Subcutaneous abdominal adipose tissue (tissue), 5 donors: ENCODE results near the gene SPDYE1.
"Not testable (repeated sequence)": the region's sequence is repeated elsewhere in the genome, so short reads cannot be mapped to it uniquely, and the experiment has no call there.

Source experiments
- H3K27ac ChIP-seq: one replicate; pipeline ENCODE4 v1.7.0; 2013; ENCODE audit warnings: low read depth, mild to moderate bottlenecking, inconsistent platforms, low read length, moderate library complexity
- H3K27me3 ChIP-seq, 5 donors: one replicate each; pipeline ENCODE4 v1.7.0; 2013; ENCODE audit warnings: low read length in 5 of 5, inconsistent platforms in 1 of 5; ENCODE audit not compliant: control insufficient read depth in 5 of 5, insufficient read depth in 4 of 5
- H3K36me3 ChIP-seq, 5 donors: one replicate each; pipeline ENCODE4 v1.7.0; 2013; ENCODE audit warnings: low read length in 5 of 5; ENCODE audit not compliant: control insufficient read depth in 5 of 5, insufficient read depth in 5 of 5
- H3K4me1 ChIP-seq, 5 donors: one replicate each; pipeline ENCODE4 v1.7.0; 2013; ENCODE audit warnings: low read length in 5 of 5, mild to moderate bottlenecking in 3 of 5, moderate library complexity in 1 of 5; ENCODE audit not compliant: control insufficient read depth in 5 of 5, insufficient read depth in 5 of 5
- H3K4me3 ChIP-seq, 5 donors: one replicate each; pipeline ENCODE4 v1.7.0; 2013; ENCODE audit warnings: low read length in 5 of 5, low read depth in 1 of 5
- H3K9ac ChIP-seq, 5 donors: one replicate each; pipeline ENCODE4 v1.7.0; 2013; ENCODE audit warnings: low read length in 5 of 5, mild to moderate bottlenecking in 4 of 5, moderate library complexity in 3 of 5
- H3K9me3 ChIP-seq, 5 donors: one replicate each; pipeline ENCODE4 v1.7.0; 2013; ENCODE audit warnings: low read length in 5 of 5; ENCODE audit not compliant: control insufficient read depth in 5 of 5
- donor health status: healthy.
- donor health status: healthy.
- donor health status: healthy.
- donor health status: healthy.
- donor health status: healthy.

SPDYE1 gene, protein sequence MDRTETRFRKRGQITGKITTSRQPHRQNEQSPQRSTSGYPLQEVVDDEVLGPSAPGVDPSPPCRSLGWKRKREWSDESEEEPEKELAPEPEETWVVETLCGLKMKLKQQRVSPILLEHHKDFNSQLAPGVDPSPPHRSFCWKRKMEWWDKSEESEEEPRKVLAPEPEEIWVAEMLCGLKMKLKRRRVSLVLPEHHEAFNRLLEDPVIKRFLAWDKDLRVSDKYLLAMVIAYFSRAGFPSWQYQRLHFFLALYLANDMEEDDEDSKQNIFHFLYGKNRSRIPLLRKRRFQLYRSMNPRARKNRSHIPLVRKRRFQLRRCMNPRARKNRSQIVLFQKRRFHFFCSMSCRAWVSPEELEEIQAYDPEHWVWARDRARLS

DNA sequence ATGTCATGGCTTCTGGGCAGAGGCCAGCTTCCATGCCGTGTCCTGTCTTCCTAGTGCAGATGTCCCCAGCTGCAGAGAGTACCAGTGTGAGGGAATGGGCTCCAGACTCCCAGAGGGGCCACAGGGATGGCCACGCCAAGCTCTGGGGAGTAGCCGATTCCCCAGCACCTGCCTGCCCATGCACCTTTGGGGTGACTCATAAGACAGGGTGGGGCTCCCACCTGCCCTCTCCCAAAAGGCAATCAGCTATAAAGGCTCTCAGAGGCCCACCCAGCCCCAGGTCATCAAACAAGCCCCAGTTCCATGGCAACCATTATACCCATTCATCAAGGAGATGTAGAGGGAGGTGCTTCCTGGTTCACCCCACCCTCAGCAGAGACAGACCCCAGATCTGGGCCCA is at the start of gene SPDYE1:
TSS of gene SPDYE1 (plus strand) at position 366 of the 400 bp plus-strand sequence. CDS start 2,053 bp downstream, outside the sequence.
- not testable (repeated sequence) for H3K9me3 ChIP-seq, H3K4me3 ChIP-seq, H3K27ac ChIP-seq, H3K36me3 ChIP-seq, H3K9ac ChIP-seq, H3K4me1 ChIP-seq, H3K27me3 ChIP-seq

DNA sequence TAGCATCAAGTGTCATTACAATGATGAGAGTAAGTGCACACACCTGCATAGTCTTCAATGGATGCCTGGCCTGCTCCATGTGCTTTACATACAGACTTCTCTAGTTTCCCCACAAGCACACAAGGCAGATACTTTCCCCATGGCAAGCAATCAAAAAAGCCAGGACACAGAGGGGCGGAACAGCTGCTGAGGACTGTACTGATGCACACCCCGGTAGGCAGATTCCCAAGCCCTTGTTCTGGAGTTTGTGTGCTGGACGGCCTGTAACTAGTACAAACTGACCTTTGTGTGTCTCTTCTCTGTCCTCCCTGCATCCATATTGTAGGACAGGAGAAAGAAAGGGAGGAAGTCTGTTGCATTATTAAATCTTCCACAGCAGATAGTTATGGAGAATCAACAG is 45.7 kb upstream of the SPDYE1 start:
- Histone ChIP-seq H3K27ac (no peak overlapping the region), H3K9ac (no peak overlapping the region), H3K27me3 (no peaks in the 10 kb centered on the region), H3K4me1 (no peaks in the 10 kb centered on the region), H3K36me3 (peaks cover 6 to 64% (median 52%) of the 10 kb centered on the region in 5 donors), H3K4me3 (no peak overlapping the region), H3K9me3 (no peaks in the 10 kb centered on the region)

DNA sequence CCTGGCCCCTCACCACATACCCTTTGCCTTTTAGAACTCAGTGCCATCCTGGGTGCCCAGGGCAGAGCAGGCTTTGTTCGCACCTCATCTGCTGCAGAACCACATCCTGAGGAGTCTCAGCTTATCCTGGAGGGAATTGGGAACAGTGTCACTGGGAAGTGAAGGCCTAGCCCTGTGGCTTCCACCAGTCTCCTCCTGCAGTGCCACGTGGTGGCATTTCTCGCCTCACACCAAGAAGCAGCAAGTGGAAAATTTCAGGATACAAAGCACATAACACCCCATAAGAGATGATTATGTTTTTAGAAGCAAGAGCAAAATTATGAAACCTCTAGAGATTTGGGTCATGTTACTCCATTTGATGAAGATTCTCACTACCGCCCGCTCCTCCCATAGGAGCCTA is 44.6 kb upstream of the SPDYE1 start:
- H3K4me3 ChIP-seq = no peak overlapping the region

DNA sequence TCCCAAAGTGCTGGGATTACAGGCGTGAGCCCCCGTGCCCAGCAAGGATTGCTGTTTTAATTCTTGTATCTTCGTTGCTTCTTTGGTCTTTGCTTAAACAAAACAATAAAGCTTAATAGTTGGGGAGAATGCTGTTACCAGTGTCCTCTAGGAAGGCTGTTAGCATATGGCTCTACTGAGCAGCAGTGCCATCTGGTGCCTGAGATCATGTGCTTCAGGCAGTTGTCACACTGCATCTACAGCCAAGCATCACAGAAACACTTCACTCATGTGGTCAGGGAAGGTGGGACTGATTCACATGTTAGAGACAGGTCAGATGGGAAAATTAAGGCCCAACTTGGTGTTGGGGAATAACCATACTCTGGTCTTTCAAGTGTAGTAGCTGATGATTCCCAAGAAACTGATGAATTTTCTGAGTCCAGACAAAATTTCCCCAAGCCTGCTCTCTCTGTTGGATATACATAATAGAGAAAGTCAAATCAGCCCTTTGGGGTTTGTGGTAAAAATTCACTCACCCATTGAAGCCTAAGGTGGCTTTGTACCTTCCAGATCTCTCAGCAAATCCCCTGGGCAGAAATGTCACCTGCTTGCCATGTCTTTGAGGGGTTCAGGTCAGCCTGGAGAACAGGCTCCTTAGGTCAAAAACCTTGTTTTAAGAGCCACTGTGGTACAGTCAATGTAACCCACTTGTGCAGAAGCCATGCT is 43.0 kb upstream of the SPDYE1 start:
- H3K9me3 ChIP-seq = no peaks in the 10 kb centered on the region
- H3K27ac ChIP-seq = no peak overlapping the region
- H3K4me3 ChIP-seq = no peak overlapping the region
- H3K36me3 ChIP-seq = peaks cover 6 to 48% (median 43%) of the 10 kb centered on the region in 5 donors
- H3K27me3 ChIP-seq = no peaks in the 10 kb centered on the region
- no peak overlapping the region for H3K9ac ChIP-seq
- no peaks in the 10 kb centered on the region for H3K4me1 ChIP-seq

More for the DNA sequence above, 44.6 kb upstream of the SPDYE1 start:
- Histone ChIP-seq H3K9me3 (no peaks in the 10 kb centered on the region), H3K9ac (no peak overlapping the region), H3K36me3 (peaks cover 6 to 64% (median 52%) of the 10 kb centered on the region in 5 donors), H3K4me1 (no peaks in the 10 kb centered on the region), H3K27ac (no peak overlapping the region), H3K27me3 (no peaks in the 10 kb centered on the region)

DNA sequence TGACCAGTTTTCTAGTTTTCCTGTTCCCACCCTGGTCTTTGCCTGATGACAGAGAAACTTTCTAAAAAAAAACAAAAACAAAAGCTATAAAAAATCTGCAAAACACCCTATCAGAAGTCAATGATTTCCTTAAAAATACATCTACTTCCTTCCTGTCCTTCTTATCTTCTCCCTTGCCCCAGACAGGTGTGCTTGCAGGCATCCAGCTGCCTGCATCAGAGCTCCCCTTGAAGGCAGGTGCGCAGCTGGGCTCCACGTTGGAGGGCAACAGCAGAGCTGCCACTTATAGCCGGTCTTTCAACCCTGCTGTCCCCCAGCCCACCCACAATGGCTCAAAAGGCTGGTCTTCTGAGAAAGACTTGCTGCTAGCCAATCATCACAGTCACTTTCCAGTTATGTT is 41.7 kb upstream of the SPDYE1 start:
- H3K36me3 ChIP-seq = peaks cover 6 to 43% (median 37%) of the 10 kb centered on the region in 5 donors
- H3K9ac ChIP-seq = no peak overlapping the region
- H3K4me3 ChIP-seq = no peak overlapping the region
- H3K27me3 ChIP-seq = no peaks in the 10 kb centered on the region
- H3K9me3 ChIP-seq = no peaks in the 10 kb centered on the region
- no peaks in the 10 kb centered on the region for H3K4me1 ChIP-seq
- H3K27ac ChIP-seq = no peak overlapping the region

DNA sequence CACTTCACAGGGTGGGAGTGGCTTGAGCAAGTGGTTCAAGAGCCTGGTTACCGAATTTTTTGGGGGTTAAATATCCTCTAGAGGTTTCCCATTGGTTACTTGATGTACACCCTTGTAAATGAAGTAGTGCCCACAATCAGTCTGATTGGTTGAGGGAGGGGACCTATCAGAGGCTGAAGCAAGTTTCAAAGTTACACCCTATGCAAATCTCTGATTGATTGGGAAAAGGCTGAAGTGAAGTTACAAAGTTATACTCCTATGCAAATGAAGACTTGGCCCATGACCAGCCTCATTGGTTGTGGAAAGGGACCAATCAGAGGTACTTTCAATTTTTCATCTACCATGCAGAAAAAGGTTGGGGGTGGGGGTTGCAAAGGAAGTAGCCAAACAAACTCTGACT is 36.8 kb upstream of the SPDYE1 start:
- Histone ChIP-seq H3K27ac (no peak overlapping the region), H3K4me1 (no peaks in the 10 kb centered on the region), H3K4me3 (no peak overlapping the region), H3K9ac (no peak overlapping the region), H3K36me3 (peaks cover 0 to 13% (median 4%) of the 10 kb centered on the region in 5 donors), H3K27me3 (no peaks in the 10 kb centered on the region), H3K9me3 (no peaks in the 10 kb centered on the region)

DNA sequence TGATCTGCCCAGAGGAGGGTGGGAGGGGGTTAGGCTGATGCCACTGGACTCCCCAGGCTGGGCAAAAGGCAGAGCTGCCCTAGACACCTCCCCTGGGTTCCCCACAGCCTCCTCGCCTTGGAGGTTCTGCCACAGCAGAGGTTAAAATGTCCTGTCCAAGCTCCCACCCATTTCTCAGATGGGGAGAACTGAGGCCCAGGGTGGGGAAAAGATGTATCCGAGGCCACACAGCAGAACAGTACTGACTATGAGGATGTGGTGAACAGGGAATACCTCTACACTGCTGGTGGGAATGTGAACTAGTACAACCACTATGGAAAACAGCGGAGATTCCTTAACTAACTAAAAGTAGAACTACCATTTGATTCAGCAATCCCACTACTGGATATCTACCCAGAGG is 31.3 kb upstream of the SPDYE1 start:
- H3K4me1 ChIP-seq, H3K4me3 ChIP-seq, H3K27ac ChIP-seq, H3K27me3 ChIP-seq, H3K9me3 ChIP-seq, H3K36me3 ChIP-seq, H3K9ac ChIP-seq: not testable (repeated sequence)

DNA sequence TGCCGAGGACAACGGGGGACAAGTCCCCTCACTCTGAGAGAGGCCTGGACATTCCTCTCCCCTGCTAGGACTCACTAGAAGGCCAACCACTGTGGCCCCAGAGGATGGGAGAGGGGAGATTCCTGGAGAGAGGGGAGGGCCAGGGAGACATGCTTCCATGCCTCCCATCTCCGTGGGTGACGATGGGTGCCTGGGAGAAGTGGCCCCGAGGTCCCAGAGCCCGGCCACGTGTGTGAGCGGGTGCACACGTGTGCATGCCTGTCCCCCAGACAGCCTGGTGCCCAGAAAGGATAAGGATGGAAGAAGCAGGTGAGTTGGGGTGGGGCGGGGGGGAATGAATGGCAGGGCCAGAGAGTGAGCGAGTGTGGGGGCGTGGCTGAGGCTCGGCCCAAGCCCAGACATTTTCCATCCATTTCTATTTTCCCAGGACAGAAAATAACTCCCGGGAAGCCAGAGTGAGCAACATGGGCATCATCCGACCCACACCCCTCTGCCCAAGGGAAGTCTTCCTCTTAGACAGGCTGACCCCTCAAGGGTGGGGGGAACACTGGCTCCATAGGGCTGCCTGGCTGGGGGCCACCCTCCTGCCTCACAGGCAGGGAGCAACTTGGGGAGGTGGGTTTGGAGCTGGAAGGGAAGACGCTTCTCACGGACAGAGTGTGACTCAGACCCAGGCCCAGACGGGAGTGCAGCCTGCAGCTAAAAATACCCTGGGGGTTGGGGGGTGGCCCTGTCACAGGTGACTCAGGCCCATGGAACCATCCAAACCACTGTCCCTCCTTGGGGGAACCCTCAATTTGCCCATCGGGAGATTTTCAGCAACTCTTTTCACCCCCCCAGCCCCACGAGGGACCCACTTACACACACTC is 29.3 kb upstream of the SPDYE1 start:
- H3K36me3 ChIP-seq, H3K4me3 ChIP-seq, H3K27ac ChIP-seq, H3K4me1 ChIP-seq, H3K27me3 ChIP-seq, H3K9me3 ChIP-seq, H3K9ac ChIP-seq: not testable (repeated sequence)

DNA sequence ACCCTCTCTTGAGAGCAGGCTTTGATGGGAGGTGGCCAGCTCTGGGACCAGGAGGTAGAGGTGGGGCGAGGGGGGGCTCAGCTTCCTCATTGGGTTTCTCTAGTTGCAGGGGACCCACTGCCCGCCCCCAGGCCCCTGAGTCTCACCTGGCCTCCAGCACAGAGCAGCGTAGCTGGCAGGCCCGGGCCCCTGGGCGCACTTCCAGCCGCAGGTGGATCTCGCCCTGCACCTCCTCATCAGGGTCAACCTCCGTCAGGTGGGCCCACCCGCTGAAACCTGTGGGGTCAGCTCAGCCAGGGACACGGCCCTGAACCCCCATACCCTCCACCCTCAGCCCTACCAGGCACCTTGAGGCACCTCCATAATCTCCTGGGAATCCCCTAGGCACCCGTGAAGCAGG is 28.1 kb upstream of the SPDYE1 start:
- H3K4me3 ChIP-seq, H3K27ac ChIP-seq: not testable (repeated sequence)

DNA sequence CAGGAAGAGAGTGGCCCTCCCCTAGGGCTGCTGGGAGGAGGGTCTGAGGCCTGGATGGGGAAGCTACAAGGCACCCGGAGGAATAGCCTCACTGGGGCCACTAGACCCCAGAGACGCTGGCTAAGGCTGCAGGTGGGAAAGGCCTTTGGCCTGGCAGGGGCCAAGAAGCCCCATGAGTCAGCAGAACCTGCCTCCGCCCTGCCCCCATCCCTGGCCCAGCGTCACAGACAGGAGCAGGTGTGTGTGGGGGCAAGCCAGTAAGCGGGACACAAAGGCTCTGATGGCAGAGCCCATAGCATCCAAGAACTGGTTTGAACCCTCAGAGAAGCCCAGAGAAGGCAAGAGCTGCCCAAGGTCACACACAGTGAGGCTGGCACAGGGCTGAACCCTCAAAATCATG is 27.0 kb upstream of the SPDYE1 start:
- not testable (repeated sequence) for H3K4me1 ChIP-seq, H3K4me3 ChIP-seq, H3K27ac ChIP-seq, H3K27me3 ChIP-seq, H3K9ac ChIP-seq, H3K36me3 ChIP-seq, H3K9me3 ChIP-seq

More for the DNA sequence above, 28.1 kb upstream of the SPDYE1 start:
- not testable (repeated sequence) for H3K9ac ChIP-seq, H3K9me3 ChIP-seq, H3K36me3 ChIP-seq, H3K27me3 ChIP-seq, H3K4me1 ChIP-seq
